GM19023 (cell line): ENCODE data around the gene TLN1.

Source experiments
- ATAC-seq: cut with Tn5 transposase; IDR thresholded peaks from one replicate; pipeline ENCODE4 v1.9.1; 2021; ENCODE audit warnings: mild to moderate bottlenecking, moderate library complexity; ENCODE audit not compliant: unreplicated experiment

The TLN1 gene

GRCh38 chr9:35688558-35689541 is 43.1 kb downstream of the TLN1 start:
- no peak for ATAC-seq

GRCh38 chr9:35687972-35688557 is 43.9 kb downstream of the TLN1 start:
- ATAC-seq = no peak

- no peak for ATAC-seq
These were observed 44.7 kb downstream of the TLN1 start for GRCh38 chr9:35687306-35687705.

DNA sequence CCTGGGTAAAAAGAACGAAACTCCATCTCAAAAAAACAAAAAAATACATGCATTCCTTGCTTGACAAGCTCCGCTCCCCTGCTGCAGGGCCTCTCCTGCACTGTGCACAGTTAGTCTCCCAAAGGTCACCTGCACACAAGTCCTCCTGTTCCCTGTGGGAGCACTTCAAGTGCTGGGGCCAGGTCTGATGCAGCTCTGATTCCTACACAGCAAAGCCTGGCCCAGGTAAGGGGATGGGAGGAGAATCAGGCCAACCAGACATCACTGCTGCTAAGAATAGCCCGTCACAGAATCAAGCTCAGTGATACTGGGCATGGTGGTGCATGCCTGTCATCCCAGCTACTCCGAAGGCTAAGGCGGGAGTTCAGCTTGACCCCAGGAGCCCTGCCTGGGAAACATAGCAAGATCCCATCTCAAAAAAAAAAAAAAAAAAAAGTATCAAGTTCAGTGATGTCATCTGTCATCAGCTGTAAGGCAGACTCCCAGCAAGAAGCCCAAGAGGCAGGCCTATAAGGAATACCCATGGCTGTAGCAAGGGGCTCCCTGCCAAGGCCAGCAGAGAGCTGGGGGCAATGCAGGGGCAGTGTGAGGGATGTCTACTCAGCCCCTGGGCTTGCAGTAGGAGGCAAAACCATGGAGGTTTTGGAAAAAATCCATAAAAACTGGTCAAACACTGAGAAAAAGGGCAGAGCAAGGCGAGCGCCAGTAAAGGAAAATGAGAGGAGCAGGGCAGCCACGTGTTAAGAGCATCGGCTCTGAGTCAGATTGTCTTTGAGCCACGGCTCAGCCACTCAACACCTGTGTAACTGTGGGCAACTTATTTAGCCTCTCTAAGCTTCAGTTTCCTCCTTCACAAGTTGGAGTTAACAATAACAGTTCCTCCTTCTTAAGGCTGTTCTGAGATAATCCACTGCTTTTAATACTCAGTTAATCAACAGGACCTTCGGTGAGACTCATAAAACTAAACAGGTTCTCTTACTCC is 45.5 kb downstream of the TLN1 start:
- ATAC-seq = no peak

- ATAC-seq = no peak
These were observed 46.5 kb downstream of the TLN1 start for GRCh38 chr9:35685506-35685905.

DNA sequence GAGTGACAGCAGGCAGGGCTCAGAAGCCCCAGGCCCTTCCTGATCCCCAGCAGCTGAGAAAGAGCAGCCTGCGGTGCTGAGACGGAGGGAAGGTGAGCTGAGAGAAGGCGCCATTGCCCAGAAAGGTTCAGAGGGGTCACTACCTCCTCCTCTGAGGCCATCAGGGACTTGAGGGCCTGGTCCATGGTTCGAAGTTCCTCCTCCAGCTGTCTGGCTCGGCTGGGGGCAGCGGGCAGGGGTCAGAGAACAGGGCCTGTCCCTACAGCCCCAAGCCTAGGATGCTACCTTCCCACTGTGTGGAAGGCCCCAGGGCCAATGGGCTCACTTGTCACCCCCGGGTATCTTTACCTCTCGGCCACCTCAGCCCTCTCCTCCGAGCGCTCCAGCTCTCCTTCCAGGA is 47.1 kb downstream of the TLN1 start:
- no peak for ATAC-seq

GRCh38 chr9:35683323-35683722 is 48.7 kb downstream of the TLN1 start:
- ATAC-seq = no peak

- no peak for ATAC-seq
These were observed 49.3 kb downstream of the TLN1 start for GRCh38 chr9:35682520-35683315.

GRCh38 chr9:35682051-35682450 is 49.9 kb downstream of the TLN1 start:
- ATAC-seq = no peak

GRCh38 chr9:35681341-35682002 is 50.5 kb downstream of the TLN1 start:
- no peak for ATAC-seq

GRCh38 chr9:35680331-35681105 is 51.5 kb downstream of the TLN1 start:
- ATAC-seq = peak; percentile 71

- ATAC-seq = no peak
These were observed 52.1 kb downstream of the TLN1 start for GRCh38 chr9:35679766-35680330.

DNA sequence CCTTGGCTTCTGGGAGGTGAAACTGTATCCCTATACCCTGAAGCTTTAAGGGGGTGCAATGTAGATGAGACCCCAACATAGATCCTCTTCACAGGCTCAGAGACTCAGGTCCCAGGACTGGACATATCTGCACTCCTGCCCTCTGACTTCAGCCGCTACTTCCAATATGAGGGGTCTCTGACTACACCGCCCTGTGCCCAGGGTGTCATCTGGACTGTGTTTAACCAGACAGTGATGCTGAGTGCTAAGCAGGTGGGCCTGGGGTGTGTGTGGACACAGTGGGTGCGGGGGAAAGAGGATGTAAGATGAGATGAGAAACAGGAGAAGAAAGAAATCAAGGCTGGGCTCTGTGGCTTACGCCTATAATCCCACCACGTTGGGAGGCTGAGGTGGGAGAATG is 52.9 kb downstream of the TLN1 start:
- ATAC-seq = no peak

- no peak for ATAC-seq
These were observed 56.1 kb downstream of the TLN1 start for GRCh38 chr9:35675732-35676392.

- ATAC-seq = no peak
These were observed 56.8 kb downstream of the TLN1 start for GRCh38 chr9:35675204-35675603.

DNA sequence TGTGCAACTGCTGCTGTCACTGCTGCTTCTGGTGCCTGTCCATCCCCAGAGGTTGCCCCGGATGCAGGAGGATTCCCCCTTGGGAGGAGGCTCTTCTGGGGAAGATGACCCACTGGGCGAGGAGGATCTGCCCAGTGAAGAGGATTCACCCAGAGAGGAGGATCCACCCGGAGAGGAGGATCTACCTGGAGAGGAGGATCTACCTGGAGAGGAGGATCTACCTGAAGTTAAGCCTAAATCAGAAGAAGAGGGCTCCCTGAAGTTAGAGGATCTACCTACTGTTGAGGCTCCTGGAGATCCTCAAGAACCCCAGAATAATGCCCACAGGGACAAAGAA is 58.0 kb downstream of the TLN1 start:
- ATAC-seq = no peak

DNA sequence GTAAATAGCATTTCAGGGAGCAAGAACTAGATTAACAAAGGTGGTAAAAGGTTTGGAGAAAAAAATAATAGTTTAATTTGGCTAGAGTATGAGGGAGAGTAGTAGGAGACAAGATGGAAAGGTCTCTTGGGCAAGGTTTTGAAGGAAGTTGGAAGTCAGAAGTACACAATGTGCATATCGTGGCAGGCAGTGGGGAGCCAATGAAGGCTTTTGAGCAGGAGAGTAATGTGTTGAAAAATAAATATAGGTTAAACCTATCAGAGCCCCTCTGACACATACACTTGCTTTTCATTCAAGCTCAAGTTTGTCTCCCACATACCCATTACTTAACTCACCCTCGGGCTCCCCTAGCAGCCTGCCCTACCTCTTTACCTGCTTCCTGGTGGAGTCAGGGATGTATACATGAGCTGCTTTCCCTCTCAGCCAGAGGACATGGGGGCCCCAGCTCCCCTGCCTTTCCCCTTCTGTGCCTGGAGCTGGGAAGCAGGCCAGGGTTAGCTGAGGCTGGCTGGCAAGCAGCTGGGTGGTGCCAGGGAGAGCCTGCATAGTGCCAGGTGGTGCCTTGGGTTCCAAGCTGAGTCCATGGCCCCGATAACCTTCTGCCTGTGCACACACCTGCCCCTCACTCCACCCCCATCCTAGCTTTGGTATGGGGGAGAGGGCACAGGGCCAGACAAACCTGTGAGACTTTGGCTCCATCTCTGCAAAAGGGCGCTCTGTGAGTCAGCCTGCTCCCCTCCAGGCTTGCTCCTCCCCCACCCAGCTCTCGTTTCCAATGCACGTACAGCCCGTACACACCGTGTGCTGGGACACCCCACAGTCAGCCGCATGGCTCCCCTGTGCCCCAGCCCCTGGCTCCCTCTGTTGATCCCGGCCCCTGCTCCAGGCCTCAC is 58.6 kb downstream of the TLN1 start, which contains the start of gene CA9:
Gene CA9 (plus strand): TSS at position 797 of the 893 bp plus-strand sequence. CDS start 32 bp downstream, at position 829.
- ATAC-seq = no peak
